D721Med (cell line): ENCODE measurements around the gene TSSK6.
"Not testable (repeated sequence)": the region's sequence is repeated elsewhere in the genome, so short reads cannot be mapped to it uniquely, and the experiment has no call there.

ENCODE experiments used
- DNase-seq: peaks from one replicate; pipeline ENCODE4 v3.0.0; 2011; ENCODE audit warnings: low spot score; ENCODE audit not compliant: insufficient read length
- FAIRE-seq: peaks from 2 replicates; lab custom pipeline; 2011; peaks lifted over from hg19 to GRCh38; lab: Jason Lieb, UNC
- CTCF ChIP-seq: IDR thresholded peaks from 2 replicates; pipeline ENCODE4 v1.5.1; 2012; ENCODE audit warnings: mild to moderate bottlenecking, control low read depth; ENCODE audit not compliant: insufficient read depth; ENCODE audit errors: missing control alignments

TSSK6 gene

GRCh38 chr19:19482809-19483596 lies 32.3 kb downstream of the TSSK6 start:
- FAIRE-seq: no peak
- TF ChIP-seq CTCF: no peak
- no peak for DNase-seq

GRCh38 chr19:19480688-19481087 lies 34.7 kb downstream of the TSSK6 start:
- no peak for TF ChIP-seq CTCF

GRCh38 chr19:19477705-19478383 lies 37.5 kb downstream of the TSSK6 start:
- TF ChIP-seq CTCF: no peak
- DNase-seq (no peak), FAIRE-seq (no peak)

More at GRCh38 chr19:19480688-19481087, 34.7 kb downstream of the TSSK6 start:
- DNase-seq (no peak), FAIRE-seq (no peak)

- TF ChIP-seq CTCF: peak; percentile 14
- FAIRE-seq (no peak), DNase-seq (no peak)
Observed at GRCh38 chr19:19475849-19476828, 39.2 kb downstream of the TSSK6 start.

- TF ChIP-seq CTCF: no peak
- DNase-seq (no peak), FAIRE-seq (no peak)
Observed at GRCh38 chr19:19475015-19475765, 40.2 kb downstream of the TSSK6 start.

- not testable (repeated sequence) for DNase-seq, FAIRE-seq
Observed at GRCh38 chr19:19472106-19472505, 43.2 kb downstream of the TSSK6 start.
